ENCODE measurements around the gene CYP3A4. TPM values are rescaled to one million over a fixed set of nuclear protein-coding genes. Genes with fewer than 3 reads are reported as not detected.
"Not testable (repeated sequence)": the region's sequence is repeated elsewhere in the genome, so short reads cannot be mapped to it uniquely, and the experiment has no call there.

Gene CYP3A4
- total and polyA plus RNA-seq, 5 donors from 2014 or later: not detected

- Mint-ChIP-seq H3K36me3 (peaks cover 26% of the 10 kb centered on the region), H3K27me3 (no peaks in the 10 kb centered on the region)
These were observed 46.3 kb downstream of the CYP3A4 start for GRCh38 chr7:99737726-99738125.

GRCh38 chr7:99736667-99737066 is 47.3 kb downstream of the CYP3A4 start:
- H3K4me1 Mint-ChIP-seq; H3K4me3 ChIP-seq (ENCODE audit: low read depth, low read length); ATAC-seq (ENCODE audit: low read depth in 2 of 2); H3K27me3 ChIP-seq (ENCODE audit: control insufficient read depth, insufficient read depth, low read length); DNase-seq; H3K4me3 Mint-ChIP-seq; H3K27me3 Mint-ChIP-seq; H3K4me1 ChIP-seq (ENCODE audit: control insufficient read depth, insufficient read depth, low read length, poor library complexity, severe bottlenecking); H3K27ac Mint-ChIP-seq; H3K27ac ChIP-seq (ENCODE audit: insufficient read depth, low read length, poor library complexity, severe bottlenecking); H3K9me3 ChIP-seq (ENCODE audit: control insufficient read depth in 2 of 2, low read length in 2 of 2); H3K36me3 ChIP-seq (ENCODE audit: control insufficient read depth, insufficient read depth, low read length); H3K9me3 Mint-ChIP-seq: not testable (repeated sequence)
- peaks cover 22% of the 10 kb centered on the region for H3K36me3 Mint-ChIP-seq

More at GRCh38 chr7:99737726-99738125, 46.3 kb downstream of the CYP3A4 start:
- no peak overlapping the region for H3K4me3 Mint-ChIP-seq
- H3K4me1 Mint-ChIP-seq: no peaks in the 10 kb centered on the region
- H3K4me3 ChIP-seq (ENCODE audit: low read depth, low read length): no peak overlapping the region
- no peaks in the 10 kb centered on the region for H3K27me3 ChIP-seq (ENCODE audit: control insufficient read depth, insufficient read depth, low read length)
- H3K4me1 ChIP-seq (ENCODE audit: control insufficient read depth, insufficient read depth, low read length, poor library complexity, severe bottlenecking): no peaks in the 10 kb centered on the region
- no peak overlapping the region for H3K27ac Mint-ChIP-seq
- no peak for ATAC-seq (ENCODE audit: low read depth in 2 of 2)
- no peak overlapping the region for H3K27ac ChIP-seq (ENCODE audit: insufficient read depth, low read length, poor library complexity, severe bottlenecking)
- peak in 1 of 3 donors; percentile 13 for DNase-seq
- H3K9me3 Mint-ChIP-seq: no peaks in the 10 kb centered on the region
- H3K9me3 ChIP-seq (ENCODE audit: control insufficient read depth in 2 of 2, low read length in 2 of 2): no peaks in the 10 kb centered on the region
- no peaks in the 10 kb centered on the region for H3K36me3 ChIP-seq (ENCODE audit: control insufficient read depth, insufficient read depth, low read length)

- no peak within 1 kb of the TSS for H3K27ac Mint-ChIP-seq
These were observed 49.0 kb downstream of the CYP3A4 start, which contains the start of gene CYP3A7 for GRCh38 chr7:99734987-99735386. CYP3A7 (minus strand) TSS chr7:99735196; CDS start chr7:99735093, 103 bp downstream.

GRCh38 chr7:99733448-99733847 is 50.5 kb downstream of the CYP3A4 start:
- no peaks in the 10 kb centered on the region for H3K4me1 ChIP-seq (ENCODE audit: control insufficient read depth, insufficient read depth, low read length, poor library complexity, severe bottlenecking)
- Mint-ChIP-seq H3K36me3 (peaks cover 8% of the 10 kb centered on the region), H3K4me3 (no peak overlapping the region), H3K27ac (no peak overlapping the region), H3K27me3 (no peaks in the 10 kb centered on the region), H3K9me3 (no peaks in the 10 kb centered on the region), H3K4me1 (no peaks in the 10 kb centered on the region)
- H3K27ac ChIP-seq (ENCODE audit: insufficient read depth, low read length, poor library complexity, severe bottlenecking): no peak overlapping the region
- DNase-seq (peak in 1 of 3 donors; percentile 20), ATAC-seq (ENCODE audit: low read depth in 2 of 2) (no peak)
- no peaks in the 10 kb centered on the region for H3K36me3 ChIP-seq (ENCODE audit: control insufficient read depth, insufficient read depth, low read length)
- no peaks in the 10 kb centered on the region for H3K9me3 ChIP-seq (ENCODE audit: control insufficient read depth in 2 of 2, low read length in 2 of 2)
- no peaks in the 10 kb centered on the region for H3K27me3 ChIP-seq (ENCODE audit: control insufficient read depth, insufficient read depth, low read length)
- H3K4me3 ChIP-seq (ENCODE audit: low read depth, low read length): no peak overlapping the region

More at GRCh38 chr7:99734987-99735386, 49.0 kb downstream of the CYP3A4 start, which contains the start of gene CYP3A7:
- H3K4me1 Mint-ChIP-seq: no peaks in the 10 kb centered on the region
- H3K9me3 ChIP-seq (ENCODE audit: control insufficient read depth in 2 of 2, low read length in 2 of 2): no peaks in the 10 kb centered on the region
- H3K27me3 Mint-ChIP-seq: no peaks in the 10 kb centered on the region
- DNase-seq (no peak), ATAC-seq (ENCODE audit: low read depth in 2 of 2) (no peak)
- no peak within 1 kb of the TSS for H3K4me3 ChIP-seq (ENCODE audit: low read depth, low read length)
- peaks cover 18% of the 10 kb centered on the region for H3K36me3 Mint-ChIP-seq
- H3K4me3 Mint-ChIP-seq: no peak within 1 kb of the TSS
- H3K4me1 ChIP-seq (ENCODE audit: control insufficient read depth, insufficient read depth, low read length, poor library complexity, severe bottlenecking): no peaks in the 10 kb centered on the region
- no peaks in the 10 kb centered on the region for H3K9me3 Mint-ChIP-seq
- no peaks in the 10 kb centered on the region for H3K27me3 ChIP-seq (ENCODE audit: control insufficient read depth, insufficient read depth, low read length)
- no peak within 1 kb of the TSS for H3K27ac ChIP-seq (ENCODE audit: insufficient read depth, low read length, poor library complexity, severe bottlenecking)
- H3K36me3 ChIP-seq (ENCODE audit: control insufficient read depth, insufficient read depth, low read length): no peaks in the 10 kb centered on the region

GRCh38 chr7:99733003-99733402 is 51.0 kb downstream of the CYP3A4 start:
- Mint-ChIP-seq H3K27me3 (no peaks in the 10 kb centered on the region), H3K36me3 (peaks cover 5% of the 10 kb centered on the region), H3K9me3 (no peaks in the 10 kb centered on the region), H3K4me3 (no peak overlapping the region), H3K27ac (no peak overlapping the region), H3K4me1 (no peaks in the 10 kb centered on the region)
- no peaks in the 10 kb centered on the region for H3K36me3 ChIP-seq (ENCODE audit: control insufficient read depth, insufficient read depth, low read length)
- ATAC-seq (ENCODE audit: low read depth in 2 of 2): no peak
- no peaks in the 10 kb centered on the region for H3K9me3 ChIP-seq (ENCODE audit: control insufficient read depth in 2 of 2, low read length in 2 of 2)
- H3K4me1 ChIP-seq (ENCODE audit: control insufficient read depth, insufficient read depth, low read length, poor library complexity, severe bottlenecking): no peaks in the 10 kb centered on the region
- H3K27me3 ChIP-seq (ENCODE audit: control insufficient read depth, insufficient read depth, low read length): no peaks in the 10 kb centered on the region
- H3K4me3 ChIP-seq (ENCODE audit: low read depth, low read length): no peak overlapping the region
- H3K27ac ChIP-seq (ENCODE audit: insufficient read depth, low read length, poor library complexity, severe bottlenecking): no peak overlapping the region
- no peak for DNase-seq

GRCh38 chr7:99731638-99732374 is 52.2 kb downstream of the CYP3A4 start:
- Mint-ChIP-seq H3K27me3 (no peaks in the 10 kb centered on the region), H3K4me3 (no peak overlapping the region), H3K4me1 (no peaks in the 10 kb centered on the region), H3K9me3 (no peaks in the 10 kb centered on the region), H3K27ac (no peak overlapping the region), H3K36me3 (peaks cover 4% of the 10 kb centered on the region)
- Histone ChIP-seq H3K9me3 (ENCODE audit: control insufficient read depth in 2 of 2, low read length in 2 of 2) (no peaks in the 10 kb centered on the region), H3K4me3 (ENCODE audit: low read depth, low read length) (no peak overlapping the region), H3K36me3 (ENCODE audit: control insufficient read depth, insufficient read depth, low read length) (no peaks in the 10 kb centered on the region), H3K27me3 (ENCODE audit: control insufficient read depth, insufficient read depth, low read length) (no peaks in the 10 kb centered on the region), H3K4me1 (ENCODE audit: control insufficient read depth, insufficient read depth, low read length, poor library complexity, severe bottlenecking) (no peaks in the 10 kb centered on the region), H3K27ac (ENCODE audit: insufficient read depth, low read length, poor library complexity, severe bottlenecking) (no peak overlapping the region)
- no peak for DNase-seq
- no peak for ATAC-seq (ENCODE audit: low read depth in 2 of 2)

GRCh38 chr7:99730992-99731391 is 53.0 kb downstream of the CYP3A4 start:
- no peak overlapping the region for H3K27ac Mint-ChIP-seq
- H3K4me3 Mint-ChIP-seq: no peak overlapping the region
- H3K36me3 ChIP-seq (ENCODE audit: control insufficient read depth, insufficient read depth, low read length): no peaks in the 10 kb centered on the region
- H3K4me3 ChIP-seq (ENCODE audit: low read depth, low read length): no peak overlapping the region
- ATAC-seq (ENCODE audit: low read depth in 2 of 2) (no peak), DNase-seq (no peak)
- H3K27me3 ChIP-seq (ENCODE audit: control insufficient read depth, insufficient read depth, low read length): no peaks in the 10 kb centered on the region
- no peaks in the 10 kb centered on the region for H3K27me3 Mint-ChIP-seq
- no peaks in the 10 kb centered on the region for H3K9me3 Mint-ChIP-seq
- no peaks in the 10 kb centered on the region for H3K9me3 ChIP-seq (ENCODE audit: control insufficient read depth in 2 of 2, low read length in 2 of 2)
- H3K4me1 ChIP-seq (ENCODE audit: control insufficient read depth, insufficient read depth, low read length, poor library complexity, severe bottlenecking): no peaks in the 10 kb centered on the region
- H3K36me3 Mint-ChIP-seq: no peaks in the 10 kb centered on the region
- H3K4me1 Mint-ChIP-seq: no peaks in the 10 kb centered on the region
- no peak overlapping the region for H3K27ac ChIP-seq (ENCODE audit: insufficient read depth, low read length, poor library complexity, severe bottlenecking)

GRCh38 chr7:99730238-99730810 is 53.7 kb downstream of the CYP3A4 start:
- H3K36me3 Mint-ChIP-seq: no peaks in the 10 kb centered on the region
- H3K4me3 Mint-ChIP-seq: no peak overlapping the region
- Histone ChIP-seq H3K4me1 (ENCODE audit: control insufficient read depth, insufficient read depth, low read length, poor library complexity, severe bottlenecking) (no peaks in the 10 kb centered on the region), H3K36me3 (ENCODE audit: control insufficient read depth, insufficient read depth, low read length) (no peaks in the 10 kb centered on the region), H3K4me3 (ENCODE audit: low read depth, low read length) (no peak overlapping the region), H3K27ac (ENCODE audit: insufficient read depth, low read length, poor library complexity, severe bottlenecking) (no peak overlapping the region), H3K27me3 (ENCODE audit: control insufficient read depth, insufficient read depth, low read length) (no peaks in the 10 kb centered on the region), H3K9me3 (ENCODE audit: control insufficient read depth in 2 of 2, low read length in 2 of 2) (no peaks in the 10 kb centered on the region)
- H3K9me3 Mint-ChIP-seq: no peaks in the 10 kb centered on the region
- no peaks in the 10 kb centered on the region for H3K4me1 Mint-ChIP-seq
- ATAC-seq (ENCODE audit: low read depth in 2 of 2): no peak
- no peak overlapping the region for H3K27ac Mint-ChIP-seq
- no peaks in the 10 kb centered on the region for H3K27me3 Mint-ChIP-seq
- DNase-seq: no peak

All from CD4-positive, CD25-positive, alpha-beta regulatory T cell (primary cell).